Gastroesophageal sphincter (tissue), 4 donors: ENCODE results near the gene TMEM229B. TPM values are rescaled to one million over a fixed set of nuclear protein-coding genes. Genes with fewer than 3 reads are reported as not detected.

ENCODE experiments used
- ATAC-seq: fragments of 150-250 bp; one replicate; pipeline ENCODE4 v1.9.1; 2016; ENCODE audit warnings: mild to moderate bottlenecking, moderate library complexity
- H3K27ac ChIP-seq, 4 donors: fragments of 200-600 bp; sonication (generic) in 3 of 4; 1 replicate in 3 of 4; 2 replicates in 1 of 4; pipeline ENCODE4 v1.5.1; 2016 to 2019
- H3K27me3 ChIP-seq: fragments of 200-600 bp; sonication (generic); one replicate; pipeline ENCODE4 v1.5.1; 2019
- H3K36me3 ChIP-seq, 2 donors: fragments of 200-600 bp; sonication (generic); one replicate each; pipeline ENCODE4 v1.5.1; 2019; ENCODE audit warnings: control low read depth in 1 of 2
- H3K4me1 ChIP-seq, 3 donors: fragments of 200-600 bp; sonication (generic); 1 replicate in 2 of 3; 2 replicates in 1 of 3; pipeline ENCODE4 v1.5.1; 2016 to 2019; ENCODE audit warnings: control low read depth in 2 of 3
- H3K4me3 ChIP-seq, 2 donors: fragments of 200-600 bp; sonication (generic); one replicate each; pipeline ENCODE4 v1.5.1; 2019; ENCODE audit warnings: mild to moderate bottlenecking in 1 of 2, moderate library complexity in 1 of 2
- H3K9me3 ChIP-seq, 3 donors: fragments of 200-600 bp; sonication (generic); one replicate each; pipeline ENCODE4 v1.5.1; 2017 to 2019; ENCODE audit warnings: control low read depth in 2 of 3
- CTCF ChIP-seq, 4 experiments: fragments of 200-600 bp in 2 of 4; fragments of 450-650 bp in 2 of 4; sonication (generic) in 1 of 4; IDR thresholded peaks; one replicate each; pipeline ENCODE4 v1.5.1; 2017 to 2019; ENCODE audit warnings: antibody characterized with exemption in 4 of 4, mild to moderate bottlenecking in 2 of 4, moderate library complexity in 2 of 4
- EP300 ChIP-seq: sonication (generic); formaldehyde crosslinking; IDR thresholded peaks from one replicate; pipeline ENCODE4 v1.6.1; 2017; ENCODE audit warnings: antibody characterized with exemption, mild to moderate bottlenecking
- POLR2A ChIP-seq, 2 donors: fragments of 450-650 bp; IDR thresholded peaks; one replicate each; pipeline ENCODE4 v1.6.1; 2017; ENCODE audit warnings: antibody characterized with exemption in 2 of 2, mild to moderate bottlenecking in 2 of 2, moderate library complexity in 1 of 2
- POLR2AphosphoS5 ChIP-seq: sonication (generic); formaldehyde crosslinking; IDR thresholded peaks from one replicate; pipeline ENCODE4 v1.6.1; 2017; ENCODE audit warnings: antibody characterized with exemption
- WGBS, 2 donors: methylation state at CpG; one replicate each; pipeline ENCODE4 v1.1.5; 2018; ENCODE audit warnings: low coverage in 1 of 2; 5-methylcytosine and 5-hydroxymethylcytosine counted together
- total RNA-seq, 4 donors: library from RNA; depleted of rRNA; stranded (reverse); fragments of >200 nt; gene quantifications; one replicate each; pipeline ENCODE4 v1.1.0, GENCODE V29; 2016

The TMEM229B gene
- total RNA-seq, 4 donors from 2014 or later = 0.94 to 3.9 (median 2.5) TPM

GRCh38 chr14:67492538-67492937, 4.0 kb upstream of the TMEM229B start:
- 95% methylated on average over 3 of the region's 3 CpGs; no CpG with 5 or more reads in 1 of the 2 donors for WGBS, 2 donors
- no peak overlapping the region for H3K4me3 ChIP-seq
- H3K36me3 ChIP-seq = no peaks in the 10 kb centered on the region
- H3K9me3 ChIP-seq = peaks cover 0 to 21% (median 0%) of the 10 kb centered on the region in 3 donors
- no peaks in the 10 kb centered on the region for H3K27me3 ChIP-seq
- H3K27ac ChIP-seq = no peak overlapping the region
- ATAC-seq = no peak
- TF ChIP-seq EP300 (no peak), POLR2A (IDR thresholded peaks at IDR 0.05) (no peak), POLR2AphosphoS5 (no peak), CTCF (IDR thresholded peaks at IDR 0.05) (no peak)
- no peaks in the 10 kb centered on the region for H3K4me1 ChIP-seq

- Histone ChIP-seq H3K9me3 (peaks cover 0 to 21% (median 0%) of the 10 kb centered on the region in 3 donors), H3K27ac (no peak overlapping the region), H3K27me3 (no peaks in the 10 kb centered on the region), H3K4me1 (no peaks in the 10 kb centered on the region), H3K4me3 (no peak overlapping the region), H3K36me3 (no peaks in the 10 kb centered on the region)
- no peak for TF ChIP-seq POLR2A (IDR thresholded peaks at IDR 0.05)
- no peak for ATAC-seq
- WGBS, 2 donors = 29 to 40% methylated on average over 2 to 3 of the region's 9 CpGs
Measured at GRCh38 chr14:67491741-67492507, 3.4 kb upstream of the TMEM229B start.

DNA sequence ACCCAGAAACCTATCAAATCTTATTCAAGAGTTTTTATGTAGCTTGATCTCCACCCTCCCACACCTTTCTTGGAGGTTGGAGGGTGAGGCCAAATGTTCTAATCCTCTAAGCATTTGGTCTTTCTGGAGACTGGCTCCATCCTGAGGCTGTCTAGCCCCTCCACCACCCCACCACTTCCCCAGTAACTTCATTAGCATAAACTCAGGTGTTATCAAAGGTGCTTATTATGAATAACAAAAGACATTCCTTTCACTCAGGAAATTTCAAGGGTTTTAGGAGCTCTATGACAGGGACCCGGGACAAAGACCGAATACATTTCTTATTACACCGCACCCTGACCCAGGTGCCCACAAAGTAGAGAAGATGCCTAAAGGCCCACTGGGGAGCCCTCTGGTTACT, 2.8 kb upstream of the TMEM229B start:
- no peak for ATAC-seq
- Histone ChIP-seq H3K36me3 (no peaks in the 10 kb centered on the region), H3K4me3 (no peak overlapping the region), H3K4me1 (no peaks in the 10 kb centered on the region), H3K27me3 (no peaks in the 10 kb centered on the region), H3K27ac (no peak overlapping the region), H3K9me3 (peaks cover 0 to 21% (median 0%) of the 10 kb centered on the region in 3 donors)
- TF ChIP-seq EP300 (no peak), POLR2AphosphoS5 (no peak), CTCF (IDR thresholded peaks at IDR 0.05) (no peak)
- WGBS, 2 donors = 93 to 100% methylated on average over 1 to 3 of the region's 3 CpGs

DNA sequence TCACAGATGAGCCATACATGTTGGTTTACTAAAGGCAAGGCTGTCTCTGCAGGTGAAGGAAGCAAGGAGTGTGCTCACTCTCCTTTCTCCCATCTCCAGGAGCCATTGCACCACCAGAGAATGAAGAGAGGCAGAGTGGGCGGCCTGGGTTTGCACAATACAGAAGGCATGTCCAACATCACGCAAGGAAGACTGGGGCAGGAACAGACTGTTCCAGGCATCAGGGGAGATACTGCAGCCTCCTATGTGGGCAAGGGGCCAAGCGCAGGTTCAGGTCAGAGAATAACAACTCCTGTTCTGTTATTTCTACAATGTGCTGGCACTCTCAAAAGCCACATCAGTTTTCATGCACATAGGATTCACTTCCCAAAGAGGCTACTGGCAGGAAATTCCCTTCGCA, 1.7 kb upstream of the TMEM229B start:
- Histone ChIP-seq H3K27me3 (no peaks in the 10 kb centered on the region), H3K36me3 (no peaks in the 10 kb centered on the region), H3K9me3 (peaks cover 0 to 21% (median 0%) of the 10 kb centered on the region in 3 donors), H3K4me1 (no peaks in the 10 kb centered on the region), H3K27ac (no peak overlapping the region), H3K4me3 (no peak overlapping the region)
- WGBS, 2 donors = 92 to 95% methylated on average over 3 to 4 of the region's 4 CpGs
- TF ChIP-seq CTCF (IDR thresholded peaks at IDR 0.05) (no peak), EP300 (no peak), POLR2AphosphoS5 (no peak), POLR2A (IDR thresholded peaks at IDR 0.05) (no peak)
- no peak for ATAC-seq

GRCh38 chr14:67487332-67487731, 1.2 kb downstream of the TMEM229B start:
- no peak for TF ChIP-seq POLR2AphosphoS5
- no peak for TF ChIP-seq POLR2A (IDR thresholded peaks at IDR 0.05)
- no peak for TF ChIP-seq EP300
- no peak for TF ChIP-seq CTCF (IDR thresholded peaks at IDR 0.05)
- Histone ChIP-seq H3K9me3 (no peaks in the 10 kb centered on the region), H3K4me1 (no peaks in the 10 kb centered on the region), H3K27ac (no peak overlapping the region), H3K36me3 (no peaks in the 10 kb centered on the region), H3K27me3 (no peaks in the 10 kb centered on the region), H3K4me3 (no peak overlapping the region)
- ATAC-seq = no peak
- 74 to 83% methylated on average over 2 to 4 of the region's 4 CpGs for WGBS, 2 donors
